NCI-H1417 (cell line): ENCODE measurements around the gene RAI14.
"Not testable (repeated sequence)": the region's sequence is repeated elsewhere in the genome, so short reads cannot be mapped to it uniquely, and the experiment has no call there.

ENCODE experiments used
- DNase-seq, 3 experiments: peaks; one replicate each; lab custom pipeline; 2025; lab: John Stamatoyannopoulos, UW

RAI14 gene

DNA sequence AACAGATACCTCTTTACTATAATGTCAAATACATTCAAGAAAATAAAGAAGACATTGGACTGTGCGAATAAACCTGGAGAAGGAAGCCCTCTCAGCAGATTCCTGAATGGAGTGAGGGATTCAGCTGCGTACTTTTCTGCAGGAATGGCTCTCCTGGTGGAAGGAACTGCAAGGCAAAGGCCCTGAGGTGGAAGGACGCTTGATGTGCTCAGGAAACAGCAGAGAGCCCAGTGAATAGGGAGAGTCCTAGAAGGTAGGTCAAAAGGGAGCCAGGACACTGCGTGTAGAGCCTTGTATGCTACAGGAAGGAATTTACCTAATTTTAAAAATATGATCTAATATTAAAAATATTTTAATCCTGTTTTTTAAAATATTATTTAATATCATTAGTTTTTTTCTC, 114.4 kb downstream of the RAI14 start:
- no peak for DNase-seq

DNA sequence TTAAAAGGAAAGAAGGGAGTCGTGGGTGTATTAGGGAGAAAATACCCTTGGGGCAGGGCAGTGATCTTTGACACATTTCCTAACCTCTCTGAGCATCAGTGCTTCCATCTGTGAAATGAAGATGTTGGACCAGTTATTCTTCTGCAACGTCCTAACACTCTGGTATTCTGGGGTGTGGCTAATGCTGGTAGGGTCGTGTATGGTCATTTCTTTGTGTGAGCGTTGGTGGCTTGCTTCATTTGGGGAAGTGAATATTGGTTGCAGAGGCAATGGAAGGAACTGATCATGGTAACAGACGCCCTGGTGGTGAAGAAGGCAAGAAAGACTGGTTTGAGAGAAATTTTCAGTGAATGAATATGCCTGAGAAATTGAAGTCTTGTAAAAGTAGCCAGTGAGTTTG, 114.9 kb downstream of the RAI14 start:
- no peak for DNase-seq

DNA sequence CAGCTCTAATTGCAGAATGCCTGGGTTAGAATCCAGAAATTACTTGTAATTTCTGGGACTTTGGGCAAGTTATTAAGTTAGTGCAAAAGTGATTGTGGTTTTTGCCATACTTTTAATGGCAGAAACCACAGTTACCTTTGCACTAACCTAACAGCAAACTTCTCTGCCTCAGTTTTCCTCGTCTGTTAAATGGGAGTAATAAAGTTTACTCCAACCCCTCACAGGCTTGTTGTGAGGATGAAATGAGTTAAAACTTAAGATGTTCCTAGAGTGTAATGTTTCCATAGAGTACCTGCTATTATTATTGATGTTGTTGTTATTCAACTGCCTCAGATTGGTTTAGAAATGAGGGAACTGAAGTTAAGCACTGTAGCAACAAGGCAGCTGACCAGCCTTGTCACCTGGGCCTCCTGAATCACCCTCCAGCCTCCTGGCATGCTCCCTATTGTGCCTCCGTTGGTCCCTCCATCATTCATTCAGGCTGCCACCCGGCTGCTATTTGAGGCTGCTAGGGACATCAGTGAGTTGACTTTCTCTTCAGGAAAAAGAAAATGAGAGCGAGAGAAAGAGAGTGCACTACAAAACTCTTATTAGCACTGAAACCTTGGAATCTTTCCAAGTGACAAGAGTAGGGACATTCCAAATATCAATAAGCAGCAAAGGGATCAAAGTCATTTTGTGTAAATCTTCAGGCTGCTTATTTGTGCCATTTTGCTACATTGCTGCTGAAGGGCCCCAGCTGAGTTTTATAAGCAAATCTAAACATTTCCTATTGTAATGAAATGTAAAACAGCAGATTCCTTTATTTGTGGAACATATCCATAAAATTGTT, 116.4 kb downstream of the RAI14 start:
- DNase-seq = no peak

DNA sequence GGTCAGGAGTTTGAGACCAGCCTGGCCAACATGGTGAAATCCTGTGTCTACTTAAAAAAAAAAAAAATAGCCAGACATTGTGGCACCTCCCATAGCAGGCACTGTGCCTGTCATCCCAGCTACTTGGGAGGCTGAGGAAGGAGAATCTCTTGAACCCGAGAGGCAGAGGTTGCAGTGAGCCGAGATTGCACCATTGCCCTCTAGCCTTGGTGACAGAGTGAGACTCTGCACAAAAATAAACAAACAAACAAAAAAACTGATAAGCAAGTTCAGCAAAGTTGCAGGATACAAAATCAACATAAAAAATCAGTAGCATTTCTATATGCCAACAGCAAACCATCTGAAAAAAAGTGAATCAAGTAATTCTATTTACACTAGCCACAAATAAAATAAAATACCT, 118.0 kb downstream of the RAI14 start:
- no peak for DNase-seq

DNA sequence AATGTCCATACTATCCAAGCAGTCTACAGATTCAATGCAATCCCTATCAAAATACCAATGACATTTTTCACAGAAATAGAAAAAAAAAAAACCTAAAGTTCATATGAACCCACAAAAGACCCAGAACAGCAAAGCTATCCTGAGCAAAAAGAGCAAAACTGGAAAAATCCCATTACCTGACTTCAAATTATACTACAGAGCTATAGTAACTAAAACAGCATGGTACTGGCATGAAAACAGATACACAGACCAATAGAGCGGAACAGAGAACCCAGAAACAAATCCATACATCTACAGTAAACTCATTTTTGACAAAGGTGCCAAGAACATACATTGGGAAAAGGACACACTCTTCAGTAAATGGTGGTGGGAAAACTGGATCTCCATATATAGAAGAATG, 118.5 kb downstream of the RAI14 start:
- not testable (repeated sequence) for DNase-seq

DNA sequence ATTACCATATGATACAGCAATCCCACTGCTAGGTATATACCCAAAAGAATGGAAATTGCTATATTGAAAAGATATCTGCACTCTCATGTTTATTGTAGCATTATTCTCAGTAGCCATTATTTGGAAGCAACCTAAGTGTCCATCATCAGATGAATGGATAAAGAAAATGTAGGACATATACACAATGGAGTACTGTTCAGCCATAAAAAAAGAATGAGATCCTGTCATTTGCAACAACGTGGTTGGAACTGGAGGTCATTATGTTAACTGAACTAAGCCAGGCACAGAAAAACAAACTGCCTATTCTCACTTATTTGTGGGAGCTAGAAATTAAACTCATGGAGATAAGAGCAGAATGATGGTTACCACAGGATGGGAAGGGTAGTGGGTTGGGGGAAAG, 119.8 kb downstream of the RAI14 start:
- DNase-seq = no peak

DNA sequence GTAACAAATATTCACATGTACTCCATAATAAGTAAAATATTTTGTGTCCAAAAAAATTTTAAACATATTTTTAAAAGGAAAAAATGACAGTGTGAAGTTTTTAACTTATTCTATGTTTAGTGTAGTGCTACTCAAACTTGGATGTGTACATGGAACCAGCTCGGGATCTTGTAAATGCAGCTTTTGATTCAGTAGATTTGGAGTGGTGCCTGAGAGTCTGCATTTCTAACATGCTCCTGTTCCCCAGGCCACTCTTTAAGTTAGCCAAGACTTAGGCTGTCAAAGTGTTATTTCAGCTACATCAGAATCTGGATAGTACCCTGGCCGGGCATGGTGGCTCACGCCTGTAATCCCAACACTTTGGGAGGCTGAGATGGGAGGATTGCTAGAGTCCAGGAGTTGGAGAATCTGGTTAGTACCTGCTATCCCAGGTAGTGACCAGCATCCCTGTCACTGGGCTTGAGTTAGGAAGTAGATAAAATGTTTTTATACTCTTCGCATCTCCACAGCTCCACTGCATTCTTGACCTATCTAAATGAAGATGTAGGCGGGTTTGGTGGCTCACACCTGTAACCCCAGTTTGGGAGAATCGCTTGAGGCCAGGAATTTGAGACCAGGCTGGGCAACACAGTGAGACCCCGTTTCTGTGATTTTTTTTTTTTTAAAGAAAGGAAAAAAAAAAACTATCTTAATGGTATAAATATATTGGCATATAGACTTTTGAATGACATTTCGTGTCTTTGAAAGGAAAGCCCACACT, 122.1 kb downstream of the RAI14 start:
- no peak for DNase-seq

DNA sequence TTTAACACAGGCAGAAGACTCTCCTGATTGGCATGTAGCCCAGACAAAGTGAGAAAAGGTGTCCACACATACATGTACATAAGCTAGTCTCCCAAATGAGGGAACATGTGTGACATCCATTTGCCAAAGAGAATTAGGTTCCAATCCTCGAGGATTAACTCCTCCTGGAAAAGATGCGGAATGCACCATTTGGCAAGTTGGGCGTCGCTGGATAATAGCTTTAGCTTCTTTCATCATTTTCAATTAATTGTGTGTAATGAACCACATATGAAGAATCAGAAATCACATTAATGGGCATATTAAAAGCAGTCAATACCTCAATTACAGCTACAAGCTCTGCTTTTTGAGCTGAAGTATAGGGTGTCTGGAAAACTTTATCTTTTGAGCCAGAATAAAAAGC, 127.8 kb downstream of the RAI14 start:
- DNase-seq = not testable (repeated sequence)

DNA sequence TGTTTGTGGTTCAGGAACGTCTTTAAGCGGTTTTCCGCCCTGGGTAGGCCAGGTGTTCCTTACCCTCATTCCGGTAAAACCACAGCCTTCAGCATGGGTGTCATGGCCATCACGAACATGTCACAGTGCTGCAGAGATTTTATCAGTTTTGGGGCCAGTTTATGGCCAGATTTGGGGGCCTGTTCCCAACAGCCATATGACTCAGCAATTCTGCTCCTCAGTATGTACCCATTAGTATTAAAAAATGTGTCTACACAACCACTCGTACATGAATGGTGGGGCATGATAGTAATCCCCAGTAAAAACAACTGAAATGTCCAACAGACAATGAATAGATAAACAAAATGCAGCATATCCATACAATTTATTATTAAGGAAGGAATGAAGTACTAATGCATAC, 130.9 kb downstream of the RAI14 start:
- no peak for DNase-seq

DNA sequence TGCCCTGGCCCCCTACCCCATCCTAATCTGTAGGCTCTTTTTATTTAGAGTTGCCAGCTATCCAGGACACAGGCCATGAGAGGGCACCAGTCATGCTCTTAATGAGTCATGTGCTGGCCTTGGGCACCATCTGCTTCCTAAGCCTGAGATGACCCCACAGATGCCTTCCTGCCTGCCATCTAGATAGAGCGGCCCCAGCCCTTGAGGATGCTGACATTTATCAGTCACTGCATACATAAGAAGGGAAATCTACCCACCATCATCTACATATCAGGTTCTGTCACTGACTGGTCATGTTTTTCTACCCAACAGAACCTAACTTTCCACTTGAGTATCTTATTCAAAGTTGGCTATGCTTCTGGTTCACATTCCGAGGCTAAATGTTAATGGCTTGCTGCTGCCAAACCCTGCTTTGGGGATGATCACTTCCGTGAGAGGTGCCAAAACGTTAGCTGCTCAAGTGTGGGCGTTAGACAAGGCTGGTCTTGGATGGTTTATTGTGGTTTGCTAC, 132.9 kb downstream of the RAI14 start:
- no peak for DNase-seq

DNA sequence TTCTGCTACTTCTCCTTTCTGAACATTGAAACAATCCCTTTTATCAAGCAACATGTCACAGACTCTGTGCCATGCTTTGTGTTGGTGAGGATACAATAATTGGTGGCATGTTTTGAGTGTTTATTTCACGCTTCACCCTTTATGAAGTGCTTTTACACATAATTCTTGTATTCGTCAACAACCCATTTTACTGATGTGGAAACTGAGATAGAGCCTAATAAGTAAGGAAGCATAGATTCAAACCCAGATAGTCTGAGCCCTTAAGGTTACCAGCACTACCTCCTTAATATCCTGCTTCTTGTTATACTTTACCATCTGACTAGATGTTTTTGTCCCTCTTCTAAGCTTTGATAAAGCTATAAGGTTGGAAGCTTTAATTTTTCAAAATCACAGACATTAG, 133.5 kb downstream of the RAI14 start:
- no peak for DNase-seq

DNA sequence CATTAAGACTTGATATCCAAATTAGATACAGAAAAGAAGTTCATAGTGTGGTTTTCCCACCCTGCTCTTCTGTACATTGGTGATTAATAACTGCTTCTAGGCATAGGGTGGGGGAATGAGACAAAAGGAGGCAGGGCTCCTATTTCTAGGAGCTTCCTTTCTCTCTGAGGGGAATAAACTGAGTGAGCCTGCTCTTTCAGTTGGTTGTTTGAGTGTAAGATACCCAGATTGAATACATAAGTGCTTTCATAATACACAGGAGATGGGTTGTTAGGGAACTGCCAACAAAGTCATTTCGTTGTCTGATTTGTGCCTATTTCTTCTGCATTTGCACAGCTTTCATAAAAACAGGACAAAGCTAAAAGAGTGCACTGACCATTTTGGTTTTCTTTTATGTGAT, 133.9 kb downstream of the RAI14 start:
- DNase-seq = no peak

DNA sequence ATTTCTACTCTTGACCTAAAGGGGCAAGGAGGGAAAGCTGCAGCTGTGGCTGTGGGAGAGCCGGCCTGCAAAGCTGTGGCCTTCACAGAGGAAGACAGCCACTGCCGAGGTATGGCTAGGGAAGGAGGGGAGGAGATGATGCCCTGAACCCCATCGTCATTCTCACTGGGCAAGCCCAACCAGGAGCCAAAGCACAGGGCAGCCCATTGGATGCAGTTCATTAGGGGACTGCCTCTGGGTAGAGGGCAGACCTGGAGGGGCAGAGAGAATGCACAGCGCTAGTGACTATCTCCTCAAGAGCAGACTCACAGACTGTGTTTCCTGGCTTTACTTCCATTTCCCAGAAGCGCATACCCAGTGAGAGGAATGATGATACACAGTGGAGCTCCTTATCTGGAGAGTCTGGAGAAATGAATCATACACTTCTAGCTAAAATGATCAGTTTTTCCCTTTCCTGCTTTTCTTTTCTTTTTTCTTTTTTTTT, 135.7 kb downstream of the RAI14 start:
- no peak for DNase-seq

DNA sequence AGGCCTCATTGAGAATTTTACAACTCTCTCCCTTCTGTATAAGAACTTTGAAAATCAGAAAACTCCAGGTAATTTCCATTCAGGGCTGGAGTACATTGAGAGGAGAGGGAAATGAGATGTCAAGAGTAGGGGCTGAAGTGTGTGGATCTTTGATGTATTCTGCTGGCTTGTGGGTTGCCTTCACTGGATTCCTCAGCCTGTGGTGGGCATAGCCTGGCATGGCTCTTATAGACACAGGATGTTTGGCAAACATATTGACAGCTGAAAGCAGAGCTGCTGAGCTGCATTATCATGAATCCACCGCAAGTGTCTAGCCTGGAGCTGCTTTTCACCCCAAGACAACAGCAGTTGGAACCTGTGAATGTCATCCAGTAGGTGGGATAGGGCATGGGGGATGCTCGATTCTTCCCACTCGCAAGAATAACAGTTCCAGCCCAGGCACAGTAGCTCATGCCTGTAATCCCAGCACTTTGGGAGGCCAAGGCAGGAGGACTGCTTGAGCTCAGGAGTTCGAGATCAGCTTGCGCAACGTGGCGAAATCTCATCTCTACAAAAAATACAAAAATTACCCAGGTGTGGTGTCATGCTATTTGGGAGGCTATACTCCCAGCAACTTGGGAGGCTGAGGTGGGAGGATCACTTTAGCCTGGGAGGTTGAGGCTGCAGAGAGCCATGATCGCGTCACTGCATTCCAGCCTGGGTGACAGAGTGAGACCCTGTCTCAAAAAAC, 146.9 kb downstream of the RAI14 start:
- no peak for DNase-seq

DNA sequence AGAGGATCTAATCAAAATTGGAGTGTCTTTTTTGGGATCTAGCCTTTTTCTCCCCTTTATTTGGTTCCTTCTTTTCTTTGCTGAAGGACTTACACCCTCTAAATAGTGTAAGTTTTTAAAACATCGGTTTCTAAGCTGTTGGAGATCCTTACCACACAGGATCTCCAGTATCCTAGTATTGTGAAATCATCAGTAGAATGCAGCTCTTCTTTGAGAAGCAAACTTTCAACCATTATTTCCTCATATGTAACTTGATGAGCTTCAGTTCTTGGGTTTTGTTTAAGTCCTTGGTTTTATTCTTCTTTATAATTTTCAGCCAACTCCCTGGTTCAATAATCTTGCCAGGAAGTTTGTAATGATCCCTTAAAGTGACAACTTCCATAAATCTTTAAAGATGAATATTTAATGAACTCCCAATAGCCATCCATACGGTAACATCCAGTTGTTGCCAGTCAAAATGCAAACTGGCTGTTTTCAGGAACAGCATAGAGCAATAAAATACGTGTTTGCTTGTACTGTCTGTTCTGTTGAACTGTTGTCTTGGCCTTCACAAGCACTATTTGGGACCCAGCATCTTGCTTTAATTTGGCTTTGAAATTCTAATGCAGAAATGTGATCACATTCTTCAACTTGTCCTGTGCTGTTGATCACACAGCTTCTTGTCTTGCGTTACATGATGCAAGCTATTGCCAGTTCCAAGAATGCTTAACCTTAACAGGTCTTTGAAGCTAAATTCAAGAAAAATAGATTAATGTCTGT, 148.0 kb downstream of the RAI14 start:
- DNase-seq = no peak

DNA sequence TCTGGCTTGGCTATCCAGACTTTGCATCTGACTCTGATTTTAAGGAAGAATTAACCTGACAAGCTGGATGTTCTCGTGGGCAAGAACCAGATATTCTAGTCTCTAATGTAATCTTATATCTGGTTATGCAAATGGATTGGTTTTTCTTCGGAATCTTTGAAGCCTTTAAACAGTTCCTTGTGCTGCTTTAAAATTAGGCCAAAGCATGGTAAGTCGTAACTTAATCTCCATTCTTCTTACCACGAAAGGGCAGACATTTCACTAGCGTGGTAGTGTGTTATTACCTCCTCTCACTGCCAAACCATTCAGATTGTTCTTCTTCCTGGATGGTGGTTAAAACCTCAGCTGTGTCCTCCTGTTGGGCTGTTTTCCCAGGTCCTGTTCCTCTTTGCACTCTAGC, 148.8 kb downstream of the RAI14 start:
- DNase-seq = no peak

DNA sequence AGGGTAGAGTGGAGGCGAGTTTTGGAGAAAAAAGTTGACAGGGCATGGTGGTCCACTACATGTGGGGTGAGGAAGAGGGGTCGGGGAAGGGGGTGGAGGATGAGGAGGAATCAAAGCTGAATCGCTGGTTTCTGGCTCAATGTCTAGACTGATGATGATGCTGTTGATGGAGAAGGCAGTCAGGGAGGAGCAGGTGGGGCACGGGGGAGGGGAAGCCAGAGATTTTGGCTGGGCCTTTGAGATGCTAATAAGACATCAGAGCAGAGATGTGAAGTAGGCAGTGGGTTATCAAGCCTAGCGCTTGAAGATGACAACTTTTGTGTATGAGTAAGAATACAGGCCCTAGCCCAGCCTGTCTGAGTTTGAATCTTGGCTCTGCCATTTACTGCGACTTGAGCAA, 150.4 kb downstream of the RAI14 start:
- no peak for DNase-seq

DNA sequence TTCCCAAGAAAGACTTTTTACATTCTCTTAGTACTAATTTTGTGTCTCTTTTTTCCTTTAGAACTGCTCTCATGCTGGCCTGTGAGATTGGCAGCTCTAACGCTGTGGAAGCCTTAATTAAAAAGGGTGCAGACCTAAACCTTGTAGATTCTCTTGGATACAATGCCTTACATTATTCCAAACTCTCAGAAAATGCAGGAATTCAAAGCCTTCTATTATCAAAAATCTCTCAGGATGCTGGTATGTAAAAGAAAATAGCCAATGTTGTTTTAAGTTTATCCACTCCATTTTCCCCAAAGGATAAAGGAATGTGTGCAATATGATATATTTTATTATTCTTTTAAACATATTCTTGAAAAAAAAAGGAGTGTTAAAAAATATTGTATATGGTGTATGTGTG, 155.6 kb downstream of the RAI14 start:
- no peak for DNase-seq

DNA sequence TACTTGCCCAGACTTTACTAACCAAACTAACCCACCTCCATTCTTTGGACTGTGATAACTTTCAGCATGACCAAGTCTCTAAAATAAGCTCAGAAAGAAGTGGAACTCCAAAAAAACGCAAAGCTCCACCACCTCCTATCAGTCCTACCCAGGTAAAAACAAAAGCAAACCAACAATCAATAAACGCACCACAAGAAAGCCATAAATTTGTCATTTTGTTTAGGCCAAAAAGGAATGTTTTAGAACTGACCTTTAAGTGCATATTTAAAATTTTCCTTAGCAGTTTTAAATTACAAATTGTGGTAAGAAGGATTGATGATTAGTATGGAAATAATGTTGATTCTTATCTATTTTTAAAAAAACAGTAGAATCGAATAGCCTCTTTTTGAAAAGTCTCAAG, 157.4 kb downstream of the RAI14 start:
- DNase-seq = no peak

DNA sequence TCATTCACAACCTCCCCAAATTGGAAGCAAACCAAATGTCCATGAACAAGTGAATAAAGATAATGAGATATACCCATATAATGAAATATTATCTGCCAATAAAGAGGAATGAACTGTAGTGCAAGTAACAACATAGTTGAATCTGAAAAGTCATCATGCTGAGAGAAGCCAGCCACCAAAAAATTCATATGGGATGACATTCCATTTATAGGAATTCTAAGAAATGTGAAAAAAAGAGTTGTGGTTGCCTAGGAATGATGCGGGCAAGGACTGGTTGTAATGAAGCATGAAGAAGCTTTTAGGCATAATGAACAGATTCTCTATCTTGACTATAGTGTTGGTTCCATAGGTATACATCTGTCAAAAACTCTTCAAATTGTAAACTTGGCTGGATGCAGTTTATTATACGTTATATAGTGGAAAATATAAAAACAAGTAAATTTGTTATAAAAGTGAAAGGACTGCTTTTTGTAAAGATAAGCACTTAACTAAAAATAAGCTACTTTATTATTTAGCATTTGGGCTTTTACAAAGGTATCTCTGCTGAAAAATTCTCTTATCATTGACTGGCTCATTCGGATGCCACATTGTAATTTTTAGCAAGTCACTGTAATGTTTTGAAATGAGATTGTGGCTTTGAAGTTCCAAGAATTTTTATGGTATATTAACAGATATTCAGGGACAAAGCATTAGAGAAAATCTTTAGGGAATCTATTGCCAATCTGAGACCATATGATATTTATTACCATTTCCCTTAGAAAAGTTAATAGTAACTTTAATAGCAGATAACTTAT, 161.6 kb downstream of the RAI14 start:
- no peak for DNase-seq

DNA sequence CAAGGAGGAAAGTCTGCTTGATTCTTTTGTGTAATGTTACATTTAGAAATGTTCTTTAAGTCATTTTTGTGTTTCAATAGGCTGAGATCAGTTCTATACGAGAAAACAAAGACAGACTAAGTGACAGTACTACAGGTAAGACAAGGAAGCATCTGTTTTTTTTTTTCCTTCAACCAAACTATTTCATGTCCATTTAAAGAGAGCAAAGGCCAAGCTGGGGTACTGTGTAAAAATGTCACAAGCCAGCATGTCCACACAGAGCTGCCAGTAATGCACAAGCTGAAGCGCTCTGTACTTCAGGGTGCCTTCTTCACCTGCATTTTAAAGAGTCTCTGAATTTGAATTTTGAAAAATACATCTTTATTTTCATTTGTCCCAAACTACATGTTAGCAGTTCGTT, 162.6 kb downstream of the RAI14 start:
- DNase-seq = no peak
